A549 (cell line): Measurements from ENCODE around the gene DAB1.

ENCODE experiments used
- JUNB ChIP-seq: fragments of >200 bp; sonication (Bioruptor Twin); formaldehyde crosslinking; IDR thresholded peaks from 2 replicates; pipeline ENCODE4 v1.6.1; 2016
- MAZ ChIP-seq: fragments of 150-350 bp; IDR thresholded peaks from 2 replicates; pipeline ENCODE4 v1.6.1; 2014; ENCODE audit warnings: antibody characterized with exemption, low read depth, low read length, borderline replicate concordance
- POLR2AphosphoS2 ChIP-seq: conservative IDR thresholded peaks from 2 replicates; pipeline ENCODE4 v1.6.1; 2012; ENCODE audit warnings: low read length, improper control_type of control experiment, inconsistent platforms
- RFX5 ChIP-seq: fragments of 450-650 bp; IDR thresholded peaks from 2 replicates; pipeline ENCODE4 v1.7.1; 2014; ENCODE audit warnings: antibody characterized with exemption, mild to moderate bottlenecking, moderate library complexity
- RNF2 ChIP-seq: fragments of 200-600 bp; sonication (generic); IDR thresholded peaks from 2 replicates; pipeline ENCODE4 v1.6.1; 2016; ENCODE audit warnings: low read depth, mild to moderate bottlenecking, antibody characterized with exemption, moderate library complexity, borderline replicate concordance
- SMC3 ChIP-seq: fragments of >200 bp; sonication (Bioruptor Twin); formaldehyde crosslinking; IDR thresholded peaks from 3 replicates; pipeline ENCODE4 v1.6.1; 2018; ENCODE audit warnings: inconsistent platforms
- TF ChIP-seq, protein P1 (sequence below): fragments of >200 bp; sonication (Bioruptor Twin); formaldehyde crosslinking; IDR thresholded peaks from 3 replicates; pipeline ENCODE4 v1.5.1; 2016
- TF ChIP-seq, protein P2 (sequence below): fragments of 150-350 bp; IDR thresholded peaks from 2 replicates; pipeline ENCODE4 v1.6.1; 2014; ENCODE audit warnings: low read depth, mild to moderate bottlenecking, low read length
- TF ChIP-seq, protein P3 (sequence below): IDR thresholded peaks from 2 replicates; pipeline ENCODE4 v1.6.1; 2012
- TF ChIP-seq, protein P4 (sequence below): fragments of 200-600 bp; sonication (generic); IDR thresholded peaks from 2 replicates; pipeline ENCODE4 v1.6.1; 2016; ENCODE audit warnings: antibody characterized with exemption, mild to moderate bottlenecking, moderate library complexity

DNA sequence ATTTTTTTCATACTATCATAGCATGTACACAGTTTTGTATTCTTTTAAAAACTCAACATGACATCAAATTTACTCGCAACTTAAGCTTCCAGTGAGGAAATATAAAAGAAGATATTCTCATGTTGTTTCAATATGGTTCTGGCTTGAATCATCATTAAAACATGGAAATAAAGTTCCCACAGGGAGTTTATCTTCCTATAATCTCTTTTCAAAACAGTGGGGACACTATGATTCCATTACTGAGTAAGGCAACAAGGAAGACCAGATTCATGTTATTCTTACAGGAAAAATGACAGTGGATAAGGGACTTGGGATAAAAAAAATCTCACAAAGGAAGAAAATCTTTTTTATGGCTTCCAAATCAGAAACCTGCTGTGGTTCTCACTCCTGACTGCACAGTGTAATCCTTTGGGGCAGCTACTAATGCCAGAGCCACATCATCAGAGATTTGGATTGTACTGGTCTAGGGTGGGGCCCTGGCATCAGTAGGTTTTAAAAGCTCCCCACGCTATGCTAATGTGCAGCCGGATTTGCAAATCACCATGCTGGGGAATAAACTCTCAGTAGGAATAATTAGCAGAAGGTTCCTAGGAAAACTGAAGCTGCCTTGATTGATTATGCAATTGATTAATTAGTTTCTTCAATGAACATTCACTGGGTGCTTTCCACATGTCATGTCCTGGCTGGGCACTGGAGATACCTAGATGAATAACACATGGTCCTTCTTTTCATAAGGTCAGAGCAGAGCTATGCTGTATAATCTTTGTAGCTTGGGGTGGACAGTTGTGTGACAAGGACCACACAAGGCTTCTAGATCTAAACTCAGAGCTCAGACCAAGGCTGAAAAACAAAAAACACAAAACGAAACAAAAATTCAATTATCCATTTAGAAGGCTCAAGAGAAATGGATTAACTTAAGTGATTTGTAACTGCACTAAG is 386.9 kb downstream of the DAB1 start:
- TF ChIP-seq, protein P1, sequence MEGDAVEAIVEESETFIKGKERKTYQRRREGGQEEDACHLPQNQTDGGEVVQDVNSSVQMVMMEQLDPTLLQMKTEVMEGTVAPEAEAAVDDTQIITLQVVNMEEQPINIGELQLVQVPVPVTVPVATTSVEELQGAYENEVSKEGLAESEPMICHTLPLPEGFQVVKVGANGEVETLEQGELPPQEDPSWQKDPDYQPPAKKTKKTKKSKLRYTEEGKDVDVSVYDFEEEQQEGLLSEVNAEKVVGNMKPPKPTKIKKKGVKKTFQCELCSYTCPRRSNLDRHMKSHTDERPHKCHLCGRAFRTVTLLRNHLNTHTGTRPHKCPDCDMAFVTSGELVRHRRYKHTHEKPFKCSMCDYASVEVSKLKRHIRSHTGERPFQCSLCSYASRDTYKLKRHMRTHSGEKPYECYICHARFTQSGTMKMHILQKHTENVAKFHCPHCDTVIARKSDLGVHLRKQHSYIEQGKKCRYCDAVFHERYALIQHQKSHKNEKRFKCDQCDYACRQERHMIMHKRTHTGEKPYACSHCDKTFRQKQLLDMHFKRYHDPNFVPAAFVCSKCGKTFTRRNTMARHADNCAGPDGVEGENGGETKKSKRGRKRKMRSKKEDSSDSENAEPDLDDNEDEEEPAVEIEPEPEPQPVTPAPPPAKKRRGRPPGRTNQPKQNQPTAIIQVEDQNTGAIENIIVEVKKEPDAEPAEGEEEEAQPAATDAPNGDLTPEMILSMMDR: no peak
- no peak for TF ChIP-seq POLR2AphosphoS2
- TF ChIP-seq, protein P2, sequence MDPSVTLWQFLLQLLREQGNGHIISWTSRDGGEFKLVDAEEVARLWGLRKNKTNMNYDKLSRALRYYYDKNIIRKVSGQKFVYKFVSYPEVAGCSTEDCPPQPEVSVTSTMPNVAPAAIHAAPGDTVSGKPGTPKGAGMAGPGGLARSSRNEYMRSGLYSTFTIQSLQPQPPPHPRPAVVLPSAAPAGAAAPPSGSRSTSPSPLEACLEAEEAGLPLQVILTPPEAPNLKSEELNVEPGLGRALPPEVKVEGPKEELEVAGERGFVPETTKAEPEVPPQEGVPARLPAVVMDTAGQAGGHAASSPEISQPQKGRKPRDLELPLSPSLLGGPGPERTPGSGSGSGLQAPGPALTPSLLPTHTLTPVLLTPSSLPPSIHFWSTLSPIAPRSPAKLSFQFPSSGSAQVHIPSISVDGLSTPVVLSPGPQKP: no peak
- TF ChIP-seq, protein P3, sequence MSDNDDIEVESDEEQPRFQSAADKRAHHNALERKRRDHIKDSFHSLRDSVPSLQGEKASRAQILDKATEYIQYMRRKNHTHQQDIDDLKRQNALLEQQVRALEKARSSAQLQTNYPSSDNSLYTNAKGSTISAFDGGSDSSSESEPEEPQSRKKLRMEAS: no peak
- no peak for TF ChIP-seq RNF2
- TF ChIP-seq RFX5: no peak
- TF ChIP-seq, protein P4, sequence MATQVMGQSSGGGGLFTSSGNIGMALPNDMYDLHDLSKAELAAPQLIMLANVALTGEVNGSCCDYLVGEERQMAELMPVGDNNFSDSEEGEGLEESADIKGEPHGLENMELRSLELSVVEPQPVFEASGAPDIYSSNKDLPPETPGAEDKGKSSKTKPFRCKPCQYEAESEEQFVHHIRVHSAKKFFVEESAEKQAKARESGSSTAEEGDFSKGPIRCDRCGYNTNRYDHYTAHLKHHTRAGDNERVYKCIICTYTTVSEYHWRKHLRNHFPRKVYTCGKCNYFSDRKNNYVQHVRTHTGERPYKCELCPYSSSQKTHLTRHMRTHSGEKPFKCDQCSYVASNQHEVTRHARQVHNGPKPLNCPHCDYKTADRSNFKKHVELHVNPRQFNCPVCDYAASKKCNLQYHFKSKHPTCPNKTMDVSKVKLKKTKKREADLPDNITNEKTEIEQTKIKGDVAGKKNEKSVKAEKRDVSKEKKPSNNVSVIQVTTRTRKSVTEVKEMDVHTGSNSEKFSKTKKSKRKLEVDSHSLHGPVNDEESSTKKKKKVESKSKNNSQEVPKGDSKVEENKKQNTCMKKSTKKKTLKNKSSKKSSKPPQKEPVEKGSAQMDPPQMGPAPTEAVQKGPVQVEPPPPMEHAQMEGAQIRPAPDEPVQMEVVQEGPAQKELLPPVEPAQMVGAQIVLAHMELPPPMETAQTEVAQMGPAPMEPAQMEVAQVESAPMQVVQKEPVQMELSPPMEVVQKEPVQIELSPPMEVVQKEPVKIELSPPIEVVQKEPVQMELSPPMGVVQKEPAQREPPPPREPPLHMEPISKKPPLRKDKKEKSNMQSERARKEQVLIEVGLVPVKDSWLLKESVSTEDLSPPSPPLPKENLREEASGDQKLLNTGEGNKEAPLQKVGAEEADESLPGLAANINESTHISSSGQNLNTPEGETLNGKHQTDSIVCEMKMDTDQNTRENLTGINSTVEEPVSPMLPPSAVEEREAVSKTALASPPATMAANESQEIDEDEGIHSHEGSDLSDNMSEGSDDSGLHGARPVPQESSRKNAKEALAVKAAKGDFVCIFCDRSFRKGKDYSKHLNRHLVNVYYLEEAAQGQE: no peak
- TF ChIP-seq JUNB: no peak
- TF ChIP-seq MAZ: no peak
- TF ChIP-seq SMC3: no peak
